PC-9 (cell line): ENCODE results near the gene CUL4B. TPM values are rescaled to one million over a fixed set of nuclear protein-coding genes. Genes with fewer than 3 reads are reported as not detected.

Experiments
- BruUV-seq: library from RNA; stranded (reverse); fragments of 400-500 nt; replicated peaks from 2 replicates; lab custom pipeline; 2021; lab: Mats Ljungman, UMichigan
- CTCF ChIA-PET: fragments of 300-600 bp; sonication (Branson Sonifier 250); formaldehyde crosslinking; loops from one replicate; lab custom pipeline; 2022; ENCODE audit warnings: antibody characterized with exemption; lab: Charles Lee
- POLR2A ChIA-PET: fragments of 300-600 bp; sonication (Branson Sonifier 250); formaldehyde crosslinking; loops from one replicate; lab custom pipeline; 2022; ENCODE audit warnings: antibody characterized with exemption; ENCODE audit not compliant: unreplicated experiment; lab: Charles Lee
- DNase-seq, 2 experiments: peaks; one replicate each; pipeline versions ENCODE4 v3.0.0 to v3.0.0-alpha.2; 2015 to 2022; ENCODE audit warnings: mixed read lengths in 1 of 2
- H2AFZ ChIP-seq: fragments of 200-600 bp; sonication (generic); 2 replicates; pipeline ENCODE4 v1.8.1; 2017; ENCODE audit warnings: antibody characterized with exemption
- H3F3A ChIP-seq: fragments of 200-600 bp; sonication (generic); 2 replicates; pipeline ENCODE4 v1.8.1; 2017; ENCODE audit warnings: antibody characterized with exemption, mild to moderate bottlenecking, low read depth; ENCODE audit not compliant: insufficient read depth
- H3K27ac ChIP-seq: fragments of 200-600 bp; sonication (generic); 2 replicates; pipeline ENCODE4 v1.6.1; 2016; ENCODE audit warnings: mixed run types
- H3K27me3 ChIP-seq: fragments of 200-600 bp; sonication (generic); 2 replicates; pipeline ENCODE4 v1.6.1; 2016; ENCODE audit warnings: low read depth, mixed run types; ENCODE audit not compliant: insufficient read depth
- H3K36me3 ChIP-seq: fragments of 200-600 bp; sonication (generic); 2 replicates; pipeline ENCODE4 v1.6.1; 2016; ENCODE audit warnings: low read depth, mixed run types
- H3K4me1 ChIP-seq: fragments of 200-600 bp; sonication (generic); replicated peaks from 2 replicates; pipeline ENCODE4 v1.6.1; 2016; ENCODE audit warnings: mixed run types; ENCODE audit not compliant: insufficient read depth
- H3K4me2 ChIP-seq: fragments of 200-600 bp; sonication (generic); 2 replicates; pipeline ENCODE4 v1.6.1; 2017; ENCODE audit warnings: mixed run types
- H3K4me3 ChIP-seq: fragments of 200-600 bp; sonication (generic); 2 replicates; pipeline ENCODE4 v1.6.1; 2016; ENCODE audit warnings: mixed run types
- H3K79me2 ChIP-seq: fragments of 200-600 bp; sonication (generic); 2 replicates; pipeline ENCODE4 v1.6.1; 2017; ENCODE audit warnings: low read depth, mixed run types
- H3K9me2 ChIP-seq: fragments of 200-600 bp; sonication (generic); 2 replicates; pipeline ENCODE4 v1.8.1; 2017; ENCODE audit warnings: mild to moderate bottlenecking; ENCODE audit not compliant: insufficient read depth
- H3K9me3 ChIP-seq: fragments of 200-600 bp; sonication (generic); 2 replicates; pipeline ENCODE4 v1.8.1; 2016; ENCODE audit warnings: low read depth; ENCODE audit not compliant: insufficient read depth
- H4K20me1 ChIP-seq: fragments of 200-600 bp; sonication (generic); 2 replicates; pipeline ENCODE4 v1.8.1; 2017; ENCODE audit not compliant: insufficient read depth
- CTCF ChIP-seq: fragments of 200-600 bp; sonication (generic); conservative IDR thresholded peaks from 2 replicates; pipeline ENCODE4 v1.6.1; 2017; ENCODE audit warnings: mixed run types, antibody characterized with exemption, mild to moderate bottlenecking, moderate library complexity
- EZH2 ChIP-seq: fragments of 200-600 bp; sonication (generic); IDR thresholded peaks from 2 replicates; pipeline ENCODE4 v1.8.0; 2017; ENCODE audit warnings: antibody characterized with exemption, low read depth
- intact Hi-C: fragments of 100-400 bp; cut with micrococcal nuclease; formaldehyde crosslinking; loops from one replicate; pipeline ENCODE4 v1.10.0; 2022; ENCODE audit not compliant: unreplicated experiment
- total RNA-seq: library from RNA; stranded (reverse); gene quantifications from 2 replicates; pipeline ENCODE4 v1.2.3, GENCODE V29; 2021

Gene CUL4B
- total RNA-seq, 1 experiment from 2014 or later, result 154 TPM

- POLR2A ChIA-PET, result interaction anchor here (0.5 to 1.6 kb wide), 11 partner anchors 12 to 906 kb away, joined by 3 to 54 read pairs (median 6); partner anchors contain the start of genes MCTS1 and RPL39
Measured at GRCh38 chrX:120561634-120562568, 1.1 kb upstream of the CUL4B start.

GRCh38 chrX:120560405-120560841 is 339 bp downstream of the CUL4B start:
- ChIA-PET POLR2A (interaction anchor here (0.6 to 1.6 kb wide), 4 partner anchors 31 to 300 kb away, joined by 5 to 54 read pairs (median 6); partner anchors contain the start of gene MCTS1), CTCF (no interaction called here)
- Histone ChIP-seq H3K4me2 (peak overlapping the region; percentile 89), H3K27me3 (no peaks in the 10 kb centered on the region), H3K27ac (peak overlapping the region; percentile 98), H3K79me2 (peaks cover 68% of the 10 kb centered on the region), H3K9me3 (no peaks in the 10 kb centered on the region), H2AFZ (peak overlapping the region; percentile 68), H3K4me1 (peaks cover 39% of the 10 kb centered on the region), H3K36me3 (peaks cover 27% of the 10 kb centered on the region), H3K9me2 (no peaks in the 10 kb centered on the region), H4K20me1 (no peaks in the 10 kb centered on the region; the same call in 1 of the 2 replicates), H3F3A (peaks cover 35% of the 10 kb centered on the region), H3K4me3 (peak overlapping the region; percentile 92)
- BruUV-seq, result TSS peak; percentile 59
- DNase-seq, result peak in 1 of 2 experiments; percentile 44
- intact Hi-C loops, result loop anchor here (1.0 to 5.0 kb wide), 2 partner anchors 10 to 102 kb away; no protein-coding TSS in a partner anchor
- no peak for TF ChIP-seq CTCF
- no peak for TF ChIP-seq EZH2

More at GRCh38 chrX:120561634-120562568, 1.1 kb upstream of the CUL4B start:
- Histone ChIP-seq H3K4me3 (peak overlapping the region; percentile 92), H4K20me1 (no peaks in the 10 kb centered on the region; the same call in 1 of the 2 replicates), H3K27me3 (no peaks in the 10 kb centered on the region), H3K4me1 (peaks cover 24% of the 10 kb centered on the region), H3K27ac (peak overlapping the region; percentile 98), H3K36me3 (peaks cover 17% of the 10 kb centered on the region), H3K79me2 (peaks cover 54% of the 10 kb centered on the region), H3K9me3 (no peaks in the 10 kb centered on the region), H3K4me2 (peak overlapping the region; percentile 89), H3F3A (peaks cover 24% of the 10 kb centered on the region), H3K9me2 (no peaks in the 10 kb centered on the region), H2AFZ (peak overlapping the region; percentile 81)
- TF ChIP-seq EZH2 (no peak), CTCF (no peak)
- CTCF ChIA-PET, result no interaction called here
- DNase-seq, result no peak
- intact Hi-C loops, result loop anchor here (1.0 to 5.0 kb wide), 2 partner anchors 42 to 100 kb away; partner anchors contain the start of gene MCTS1
- BruUV-seq, result TSS peak; percentile 95

- Histone ChIP-seq H3K36me3 (peaks cover 32% of the 10 kb centered on the region), H3K9me2 (no peaks in the 10 kb centered on the region), H3F3A (peaks cover 35% of the 10 kb centered on the region), H4K20me1 (no peaks in the 10 kb centered on the region; the same call in 1 of the 2 replicates), H3K27ac (peak overlapping the region; percentile 98), H3K4me2 (peak overlapping the region; percentile 89), H2AFZ (peak overlapping the region; percentile 68; the same call in 1 of the 2 replicates), H3K4me3 (peak overlapping the region; percentile 92), H3K9me3 (no peaks in the 10 kb centered on the region), H3K27me3 (no peaks in the 10 kb centered on the region), H3K79me2 (peaks cover 75% of the 10 kb centered on the region), H3K4me1 (peaks cover 45% of the 10 kb centered on the region)
- peak in 1 of 2 experiments; percentile 59 for DNase-seq
- POLR2A ChIA-PET, result no interaction called here
- CTCF ChIA-PET, result no interaction called here
- no TSS peak for BruUV-seq
- TF ChIP-seq EZH2, result no peak
- no peak for TF ChIP-seq CTCF
- intact Hi-C loops, result loop anchor here (1.0 to 5.0 kb wide), 2 partner anchors 10 to 102 kb away; no protein-coding TSS in a partner anchor
Measured at GRCh38 chrX:120559804-120560203, 958 bp downstream of the CUL4B start.
